WTC11 (cell line): ENCODE results near the gene HIC1.

ENCODE experiments used
- JUN ChIP-seq: sonication (generic); formaldehyde crosslinking; IDR thresholded peaks from 2 replicates; pipeline ENCODE4 v1.8.0; 2023; ENCODE audit warnings: mild to moderate bottlenecking, missing genetic modification reagents
- NFE2L1 ChIP-seq: sonication (generic); formaldehyde crosslinking; IDR thresholded peaks from 2 replicates; pipeline ENCODE4 v1.8.1; 2023; ENCODE audit warnings: missing genetic modification reagents
- ZBTB21 ChIP-seq: sonication (generic); formaldehyde crosslinking; IDR thresholded peaks from 2 replicates; pipeline ENCODE4 v1.8.1; 2023; ENCODE audit warnings: mild to moderate bottlenecking, missing genetic modification reagents, borderline replicate concordance
- TF ChIP-seq, protein P1 (sequence below): fragments of 200-600 bp; IDR thresholded peaks from 2 replicates; pipeline ENCODE4 v1.8.0; 2022; ENCODE audit warnings: antibody characterized with exemption
- TF ChIP-seq, protein P2 (sequence below): sonication (generic); formaldehyde crosslinking; IDR thresholded peaks from 2 replicates; pipeline ENCODE4 v1.8.0; 2022; ENCODE audit warnings: missing genetic modification reagents
- TF ChIP-seq, protein P3 (sequence below): sonication (generic); formaldehyde crosslinking; IDR thresholded peaks from 2 replicates; pipeline ENCODE4 v1.8.0; 2023; ENCODE audit warnings: missing genetic modification reagents, mild to moderate bottlenecking, borderline replicate concordance

DNA sequence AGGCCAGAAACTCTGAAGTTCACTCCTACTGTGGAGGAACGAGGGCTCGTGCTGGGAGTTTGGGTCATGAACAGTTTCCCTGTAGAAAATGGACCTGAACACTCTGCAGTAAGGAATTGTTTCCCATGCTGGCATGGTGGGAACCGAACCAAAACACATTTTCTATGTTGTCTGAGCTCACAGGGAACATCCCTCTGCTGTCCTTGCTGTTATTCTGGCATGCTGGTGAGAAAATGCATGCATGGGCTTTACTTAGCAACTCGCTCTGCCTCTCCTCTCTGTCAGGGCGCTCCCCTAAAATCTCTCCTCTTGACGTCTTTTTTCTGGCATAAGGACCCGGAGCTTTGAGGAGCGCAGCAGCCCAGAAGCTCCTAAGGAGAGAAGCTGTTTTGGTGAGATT is 35.2 kb upstream of the HIC1 start:
- TF ChIP-seq, protein P1, sequence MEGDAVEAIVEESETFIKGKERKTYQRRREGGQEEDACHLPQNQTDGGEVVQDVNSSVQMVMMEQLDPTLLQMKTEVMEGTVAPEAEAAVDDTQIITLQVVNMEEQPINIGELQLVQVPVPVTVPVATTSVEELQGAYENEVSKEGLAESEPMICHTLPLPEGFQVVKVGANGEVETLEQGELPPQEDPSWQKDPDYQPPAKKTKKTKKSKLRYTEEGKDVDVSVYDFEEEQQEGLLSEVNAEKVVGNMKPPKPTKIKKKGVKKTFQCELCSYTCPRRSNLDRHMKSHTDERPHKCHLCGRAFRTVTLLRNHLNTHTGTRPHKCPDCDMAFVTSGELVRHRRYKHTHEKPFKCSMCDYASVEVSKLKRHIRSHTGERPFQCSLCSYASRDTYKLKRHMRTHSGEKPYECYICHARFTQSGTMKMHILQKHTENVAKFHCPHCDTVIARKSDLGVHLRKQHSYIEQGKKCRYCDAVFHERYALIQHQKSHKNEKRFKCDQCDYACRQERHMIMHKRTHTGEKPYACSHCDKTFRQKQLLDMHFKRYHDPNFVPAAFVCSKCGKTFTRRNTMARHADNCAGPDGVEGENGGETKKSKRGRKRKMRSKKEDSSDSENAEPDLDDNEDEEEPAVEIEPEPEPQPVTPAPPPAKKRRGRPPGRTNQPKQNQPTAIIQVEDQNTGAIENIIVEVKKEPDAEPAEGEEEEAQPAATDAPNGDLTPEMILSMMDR = no peak
- TF ChIP-seq JUN (CRISPR knock-in tag) (no peak), NFE2L1 (no peak), ZBTB21 (no peak)
- TF ChIP-seq, protein P2, sequence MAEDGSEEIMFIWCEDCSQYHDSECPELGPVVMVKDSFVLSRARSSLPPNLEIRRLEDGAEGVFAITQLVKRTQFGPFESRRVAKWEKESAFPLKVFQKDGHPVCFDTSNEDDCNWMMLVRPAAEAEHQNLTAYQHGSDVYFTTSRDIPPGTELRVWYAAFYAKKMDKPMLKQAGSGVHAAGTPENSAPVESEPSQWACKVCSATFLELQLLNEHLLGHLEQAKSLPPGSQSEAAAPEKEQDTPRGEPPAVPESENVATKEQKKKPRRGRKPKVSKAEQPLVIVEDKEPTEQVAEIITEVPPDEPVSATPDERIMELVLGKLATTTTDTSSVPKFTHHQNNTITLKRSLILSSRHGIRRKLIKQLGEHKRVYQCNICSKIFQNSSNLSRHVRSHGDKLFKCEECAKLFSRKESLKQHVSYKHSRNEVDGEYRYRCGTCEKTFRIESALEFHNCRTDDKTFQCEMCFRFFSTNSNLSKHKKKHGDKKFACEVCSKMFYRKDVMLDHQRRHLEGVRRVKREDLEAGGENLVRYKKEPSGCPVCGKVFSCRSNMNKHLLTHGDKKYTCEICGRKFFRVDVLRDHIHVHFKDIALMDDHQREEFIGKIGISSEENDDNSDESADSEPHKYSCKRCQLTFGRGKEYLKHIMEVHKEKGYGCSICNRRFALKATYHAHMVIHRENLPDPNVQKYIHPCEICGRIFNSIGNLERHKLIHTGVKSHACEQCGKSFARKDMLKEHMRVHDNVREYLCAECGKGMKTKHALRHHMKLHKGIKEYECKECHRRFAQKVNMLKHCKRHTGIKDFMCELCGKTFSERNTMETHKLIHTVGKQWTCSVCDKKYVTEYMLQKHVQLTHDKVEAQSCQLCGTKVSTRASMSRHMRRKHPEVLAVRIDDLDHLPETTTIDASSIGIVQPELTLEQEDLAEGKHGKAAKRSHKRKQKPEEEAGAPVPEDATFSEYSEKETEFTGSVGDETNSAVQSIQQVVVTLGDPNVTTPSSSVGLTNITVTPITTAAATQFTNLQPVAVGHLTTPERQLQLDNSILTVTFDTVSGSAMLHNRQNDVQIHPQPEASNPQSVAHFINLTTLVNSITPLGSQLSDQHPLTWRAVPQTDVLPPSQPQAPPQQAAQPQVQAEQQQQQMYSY (CRISPR knock-in tag) = no peak
- TF ChIP-seq, protein P3, sequence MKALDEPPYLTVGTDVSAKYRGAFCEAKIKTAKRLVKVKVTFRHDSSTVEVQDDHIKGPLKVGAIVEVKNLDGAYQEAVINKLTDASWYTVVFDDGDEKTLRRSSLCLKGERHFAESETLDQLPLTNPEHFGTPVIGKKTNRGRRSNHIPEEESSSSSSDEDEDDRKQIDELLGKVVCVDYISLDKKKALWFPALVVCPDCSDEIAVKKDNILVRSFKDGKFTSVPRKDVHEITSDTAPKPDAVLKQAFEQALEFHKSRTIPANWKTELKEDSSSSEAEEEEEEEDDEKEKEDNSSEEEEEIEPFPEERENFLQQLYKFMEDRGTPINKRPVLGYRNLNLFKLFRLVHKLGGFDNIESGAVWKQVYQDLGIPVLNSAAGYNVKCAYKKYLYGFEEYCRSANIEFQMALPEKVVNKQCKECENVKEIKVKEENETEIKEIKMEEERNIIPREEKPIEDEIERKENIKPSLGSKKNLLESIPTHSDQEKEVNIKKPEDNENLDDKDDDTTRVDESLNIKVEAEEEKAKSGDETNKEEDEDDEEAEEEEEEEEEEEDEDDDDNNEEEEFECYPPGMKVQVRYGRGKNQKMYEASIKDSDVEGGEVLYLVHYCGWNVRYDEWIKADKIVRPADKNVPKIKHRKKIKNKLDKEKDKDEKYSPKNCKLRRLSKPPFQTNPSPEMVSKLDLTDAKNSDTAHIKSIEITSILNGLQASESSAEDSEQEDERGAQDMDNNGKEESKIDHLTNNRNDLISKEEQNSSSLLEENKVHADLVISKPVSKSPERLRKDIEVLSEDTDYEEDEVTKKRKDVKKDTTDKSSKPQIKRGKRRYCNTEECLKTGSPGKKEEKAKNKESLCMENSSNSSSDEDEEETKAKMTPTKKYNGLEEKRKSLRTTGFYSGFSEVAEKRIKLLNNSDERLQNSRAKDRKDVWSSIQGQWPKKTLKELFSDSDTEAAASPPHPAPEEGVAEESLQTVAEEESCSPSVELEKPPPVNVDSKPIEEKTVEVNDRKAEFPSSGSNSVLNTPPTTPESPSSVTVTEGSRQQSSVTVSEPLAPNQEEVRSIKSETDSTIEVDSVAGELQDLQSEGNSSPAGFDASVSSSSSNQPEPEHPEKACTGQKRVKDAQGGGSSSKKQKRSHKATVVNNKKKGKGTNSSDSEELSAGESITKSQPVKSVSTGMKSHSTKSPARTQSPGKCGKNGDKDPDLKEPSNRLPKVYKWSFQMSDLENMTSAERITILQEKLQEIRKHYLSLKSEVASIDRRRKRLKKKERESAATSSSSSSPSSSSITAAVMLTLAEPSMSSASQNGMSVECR (CRISPR knock-in tag) = no peak
